Measurements from ENCODE around the gene WBP1. TPM values are rescaled to one million over a fixed set of nuclear protein-coding genes. Genes with fewer than 3 reads are reported as not detected.

The WBP1 gene
- total and polyA plus RNA-seq, 10 of the 15 experiments (the other 5 are each of a cell fraction or from before 2014, with no cell fraction given) = 4.2 to 76.8 (median 43.8) TPM

DNA sequence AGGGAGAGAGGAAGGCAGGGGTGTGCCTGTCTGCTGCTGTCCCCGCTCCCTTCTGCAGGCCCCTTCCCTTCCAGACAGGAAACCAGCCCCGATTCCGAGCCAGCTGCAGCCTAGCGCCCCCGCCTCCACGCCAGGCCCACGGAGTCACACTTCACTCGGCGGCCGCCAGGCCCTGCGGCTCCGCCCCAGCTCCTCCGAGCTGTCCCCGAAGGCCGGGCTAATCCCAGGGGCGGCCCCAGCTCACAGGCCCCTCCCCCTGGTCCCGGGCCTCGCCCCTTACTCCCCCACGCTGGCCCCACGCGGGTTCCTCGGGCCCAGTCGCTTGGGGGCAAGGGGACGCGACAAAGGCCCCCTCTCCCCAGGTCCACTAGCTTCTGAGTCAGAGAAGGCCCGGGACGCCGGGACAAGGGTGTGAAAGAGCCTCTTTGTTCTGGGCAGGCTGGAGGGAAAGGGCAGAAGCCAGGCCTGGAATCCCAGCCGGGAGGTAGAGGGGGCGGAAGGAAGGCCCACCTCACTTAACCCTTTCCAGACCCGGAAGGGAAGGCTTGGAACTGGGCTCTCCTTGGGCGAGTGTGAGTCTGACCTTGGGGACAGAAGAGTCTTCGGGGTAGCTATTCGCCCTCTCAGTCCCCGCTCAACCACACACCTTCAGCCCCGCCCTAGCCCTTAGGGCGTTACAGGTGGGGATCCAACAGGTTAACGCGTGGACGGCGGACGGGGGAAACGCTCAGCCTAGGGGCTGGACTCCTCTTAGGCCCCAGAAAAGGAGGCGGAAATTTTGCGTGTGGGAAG lies 17.7 kb upstream of the WBP1 start (continued):
- TF ChIP-seq, protein P1, sequence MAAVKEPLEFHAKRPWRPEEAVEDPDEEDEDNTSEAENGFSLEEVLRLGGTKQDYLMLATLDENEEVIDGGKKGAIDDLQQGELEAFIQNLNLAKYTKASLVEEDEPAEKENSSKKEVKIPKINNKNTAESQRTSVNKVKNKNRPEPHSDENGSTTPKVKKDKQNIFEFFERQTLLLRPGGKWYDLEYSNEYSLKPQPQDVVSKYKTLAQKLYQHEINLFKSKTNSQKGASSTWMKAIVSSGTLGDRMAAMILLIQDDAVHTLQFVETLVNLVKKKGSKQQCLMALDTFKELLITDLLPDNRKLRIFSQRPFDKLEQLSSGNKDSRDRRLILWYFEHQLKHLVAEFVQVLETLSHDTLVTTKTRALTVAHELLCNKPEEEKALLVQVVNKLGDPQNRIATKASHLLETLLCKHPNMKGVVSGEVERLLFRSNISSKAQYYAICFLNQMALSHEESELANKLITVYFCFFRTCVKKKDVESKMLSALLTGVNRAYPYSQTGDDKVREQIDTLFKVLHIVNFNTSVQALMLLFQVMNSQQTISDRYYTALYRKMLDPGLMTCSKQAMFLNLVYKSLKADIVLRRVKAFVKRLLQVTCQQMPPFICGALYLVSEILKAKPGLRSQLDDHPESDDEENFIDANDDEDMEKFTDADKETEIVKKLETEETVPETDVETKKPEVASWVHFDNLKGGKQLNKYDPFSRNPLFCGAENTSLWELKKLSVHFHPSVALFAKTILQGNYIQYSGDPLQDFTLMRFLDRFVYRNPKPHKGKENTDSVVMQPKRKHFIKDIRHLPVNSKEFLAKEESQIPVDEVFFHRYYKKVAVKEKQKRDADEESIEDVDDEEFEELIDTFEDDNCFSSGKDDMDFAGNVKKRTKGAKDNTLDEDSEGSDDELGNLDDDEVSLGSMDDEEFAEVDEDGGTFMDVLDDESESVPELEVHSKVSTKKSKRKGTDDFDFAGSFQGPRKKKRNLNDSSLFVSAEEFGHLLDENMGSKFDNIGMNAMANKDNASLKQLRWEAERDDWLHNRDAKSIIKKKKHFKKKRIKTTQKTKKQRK (IDR thresholded peaks at IDR 0.05; ENCODE audit: low read depth, low read length) = no peak
- no peak for TF ChIP-seq HSF1 (IDR thresholded peaks at IDR 0.05; ENCODE audit: low read depth, low read length)
- TF ChIP-seq KDM1A (IDR thresholded peaks at IDR 0.05; ENCODE audit: borderline replicate concordance) = no peak
- peak; percentile 27 to 86; a peak in 3 of 4 replicates for TF ChIP-seq BHLHE40 (IDR thresholded peaks at IDR 0.05; ENCODE audit: borderline replicate concordance in 1 of 2, low read depth in 2 of 2, low read length in 1 of 2)
- TF ChIP-seq NRF1 (conservative IDR thresholded peaks at IDR 0.05; ENCODE audit: low read depth, low read length) = no peak
